ENCODE data around the gene ARL4A.
"Not testable (repeated sequence)": the region's sequence is repeated elsewhere in the genome, so short reads cannot be mapped to it uniquely, and the experiment has no call there.

DNA sequence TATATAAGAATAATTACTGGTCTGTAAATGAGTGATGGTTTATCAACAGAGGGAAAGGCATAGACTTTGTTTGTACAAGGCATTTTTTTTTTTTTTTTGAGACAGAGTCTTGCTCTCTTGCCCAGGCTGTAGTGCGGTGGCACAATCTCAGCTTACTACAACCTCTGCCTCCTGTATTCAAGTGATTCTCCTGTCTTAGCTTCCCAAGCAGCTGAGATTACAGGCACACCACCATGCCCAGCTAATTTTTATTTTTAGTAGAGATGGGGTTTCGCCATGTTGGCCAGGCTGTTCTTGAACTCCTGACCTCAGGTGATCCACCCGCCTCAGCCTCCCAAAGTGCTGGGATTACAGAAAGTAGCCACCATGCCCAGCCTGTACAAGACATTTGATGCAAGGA, 4.0 kb downstream of the ARL4A start:
- TF ChIP-seq, protein P1, sequence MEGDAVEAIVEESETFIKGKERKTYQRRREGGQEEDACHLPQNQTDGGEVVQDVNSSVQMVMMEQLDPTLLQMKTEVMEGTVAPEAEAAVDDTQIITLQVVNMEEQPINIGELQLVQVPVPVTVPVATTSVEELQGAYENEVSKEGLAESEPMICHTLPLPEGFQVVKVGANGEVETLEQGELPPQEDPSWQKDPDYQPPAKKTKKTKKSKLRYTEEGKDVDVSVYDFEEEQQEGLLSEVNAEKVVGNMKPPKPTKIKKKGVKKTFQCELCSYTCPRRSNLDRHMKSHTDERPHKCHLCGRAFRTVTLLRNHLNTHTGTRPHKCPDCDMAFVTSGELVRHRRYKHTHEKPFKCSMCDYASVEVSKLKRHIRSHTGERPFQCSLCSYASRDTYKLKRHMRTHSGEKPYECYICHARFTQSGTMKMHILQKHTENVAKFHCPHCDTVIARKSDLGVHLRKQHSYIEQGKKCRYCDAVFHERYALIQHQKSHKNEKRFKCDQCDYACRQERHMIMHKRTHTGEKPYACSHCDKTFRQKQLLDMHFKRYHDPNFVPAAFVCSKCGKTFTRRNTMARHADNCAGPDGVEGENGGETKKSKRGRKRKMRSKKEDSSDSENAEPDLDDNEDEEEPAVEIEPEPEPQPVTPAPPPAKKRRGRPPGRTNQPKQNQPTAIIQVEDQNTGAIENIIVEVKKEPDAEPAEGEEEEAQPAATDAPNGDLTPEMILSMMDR (IDR thresholded peaks at IDR 0.05; ENCODE audit: low read length), result not testable (repeated sequence)
- not testable (repeated sequence) for TF ChIP-seq EZH2 (IDR thresholded peaks at IDR 0.05; ENCODE audit: borderline replicate concordance, low read length)
